GOT3 (cell line): ENCODE results near the gene WBP1L.
"Not testable (repeated sequence)": the region's sequence is repeated elsewhere in the genome, so short reads cannot be mapped to it uniquely, and the experiment has no call there.

Experiments
- DNase-seq: peaks from one replicate; lab custom pipeline; 2025; ENCODE audit warnings: mixed read lengths; lab: John Stamatoyannopoulos, UW

Gene WBP1L

DNA sequence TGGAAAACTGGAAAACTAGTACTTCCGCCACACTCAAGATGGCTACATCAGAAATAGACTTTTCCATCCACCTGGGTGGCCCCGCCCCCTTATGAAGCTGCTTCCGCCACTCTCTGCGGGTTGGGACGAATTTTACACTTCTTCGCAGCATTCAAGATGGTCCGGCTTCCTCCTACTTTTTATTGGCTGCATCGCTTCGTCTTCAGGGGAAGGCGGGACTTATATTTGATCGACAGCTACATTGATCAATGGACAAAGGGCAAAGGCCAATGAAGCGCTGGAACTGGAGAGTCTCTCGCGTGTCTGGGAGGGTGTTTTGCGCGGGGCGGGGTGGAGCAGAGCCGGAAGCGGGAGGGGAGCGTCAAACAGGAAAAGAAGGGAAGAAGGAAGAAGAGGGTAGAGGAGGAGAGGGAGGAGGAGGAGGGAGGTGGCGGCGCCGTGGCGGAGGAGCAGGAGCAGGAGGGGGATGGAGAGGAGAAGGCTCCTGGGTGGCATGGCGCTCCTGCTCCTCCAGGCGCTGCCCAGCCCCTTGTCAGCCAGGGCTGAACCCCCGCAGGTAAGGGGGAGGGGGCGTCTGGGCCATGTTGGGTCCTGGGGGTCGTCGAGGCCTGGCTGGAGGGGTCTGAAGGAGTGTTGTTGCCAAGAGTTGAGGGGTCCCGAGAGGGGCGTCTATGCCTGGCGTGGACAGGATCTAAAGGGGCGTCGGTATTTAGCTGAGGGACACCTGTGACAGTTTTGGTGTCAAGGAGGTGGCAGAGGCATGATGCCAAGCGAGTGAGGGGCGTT lies at the start of gene WBP1L:
Gene WBP1L, plus strand, starts transcription at position 361 of the 786 bp plus-strand sequence. Its CDS starts 106 bp downstream, at position 467.
- DNase-seq, result peak; percentile 91

DNA sequence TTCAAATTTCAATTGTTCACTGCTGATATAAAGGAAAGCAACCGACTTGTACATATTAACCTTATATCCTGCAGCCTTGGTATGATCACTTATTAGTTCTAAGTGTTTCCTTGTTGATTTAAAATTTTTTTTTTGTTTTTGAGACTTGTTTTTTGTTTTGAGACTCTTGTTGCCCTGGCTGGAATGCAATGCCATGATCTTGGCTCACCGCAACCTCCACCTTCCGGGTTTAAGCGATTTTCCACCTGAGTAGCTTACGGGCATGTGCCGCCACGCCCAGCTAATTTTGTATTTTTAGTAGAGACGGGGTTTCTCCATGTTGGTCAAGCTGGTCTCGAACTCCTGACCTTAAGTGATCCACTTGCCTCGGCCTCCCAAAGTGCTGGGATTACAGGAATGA lies 48.3 kb upstream of the WBP1L start:
- not testable (repeated sequence) for DNase-seq

DNA sequence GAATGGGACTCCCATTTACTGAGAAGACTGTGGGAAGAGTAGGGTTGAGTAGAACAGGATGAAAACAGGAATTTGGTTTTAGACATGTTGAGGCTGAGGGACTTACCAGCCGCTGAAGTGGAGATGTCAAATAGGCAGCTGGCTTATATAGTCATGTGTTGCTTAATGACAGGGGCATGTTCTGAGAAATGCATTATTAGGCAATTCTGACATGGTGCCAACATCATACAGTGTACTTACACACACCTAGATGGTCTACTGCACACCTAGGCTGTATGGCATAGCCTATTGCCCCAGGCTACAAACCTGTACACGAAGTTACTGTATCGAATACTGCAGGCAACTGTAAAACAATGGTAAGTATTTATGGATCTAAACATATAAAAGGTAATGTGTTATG lies 47.0 kb upstream of the WBP1L start:
- no peak for DNase-seq

DNA sequence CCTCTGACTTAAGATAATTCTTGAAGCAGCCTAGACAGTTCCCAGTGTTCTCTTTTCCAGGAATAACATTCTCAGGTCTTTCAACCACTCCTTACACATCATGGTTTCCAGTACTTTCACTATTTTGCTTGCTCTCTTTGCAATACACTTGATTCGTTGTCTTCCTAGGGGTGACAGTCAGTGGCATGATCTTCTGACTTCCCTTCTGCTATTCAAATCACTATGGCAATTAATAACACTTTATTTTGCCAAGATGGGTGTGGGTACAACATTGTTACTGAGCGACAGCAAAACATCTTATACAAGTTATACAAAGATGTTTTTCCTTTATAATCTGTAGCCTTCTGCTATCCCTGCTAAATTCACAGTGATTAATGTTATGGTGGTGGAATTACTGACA lies 44.9 kb upstream of the WBP1L start:
- no peak for DNase-seq

DNA sequence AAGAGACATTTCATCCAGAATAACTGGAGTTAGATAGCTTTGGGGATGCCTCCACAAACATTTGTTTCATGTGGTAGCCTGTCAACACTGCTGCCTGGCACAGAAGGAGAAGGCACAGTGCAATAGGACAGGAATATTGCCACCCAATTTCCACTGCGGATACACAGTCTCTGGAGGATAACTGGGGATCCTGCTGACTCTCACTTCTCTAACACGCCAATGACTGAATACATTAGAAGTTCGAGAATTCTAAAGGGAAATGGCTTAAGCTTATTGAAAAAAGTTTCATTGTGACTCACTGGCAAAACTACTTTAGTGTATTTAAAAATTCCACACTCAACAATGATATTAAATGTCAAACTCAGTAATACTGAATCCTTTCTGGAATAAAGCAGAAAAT lies 42.5 kb upstream of the WBP1L start:
- no peak for DNase-seq

DNA sequence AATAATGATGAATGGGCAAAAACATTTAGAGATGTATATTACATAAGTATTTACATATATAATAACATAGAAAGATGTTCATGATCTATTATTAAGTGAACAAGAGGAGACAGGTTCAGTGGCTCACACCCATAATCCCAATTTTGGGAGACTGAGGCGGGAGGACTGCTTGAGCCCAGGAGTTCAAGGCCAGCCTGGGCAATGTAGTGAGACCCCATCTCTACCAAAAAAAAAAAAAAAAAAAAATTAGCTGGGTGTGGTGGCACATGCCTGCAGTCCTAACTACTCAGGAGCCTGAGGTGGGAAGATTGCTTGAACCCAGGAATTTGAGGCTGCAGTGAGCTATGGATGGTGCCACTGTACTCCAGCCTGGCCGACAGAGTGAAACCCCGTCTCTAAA lies 42.0 kb upstream of the WBP1L start:
- no peak for DNase-seq

DNA sequence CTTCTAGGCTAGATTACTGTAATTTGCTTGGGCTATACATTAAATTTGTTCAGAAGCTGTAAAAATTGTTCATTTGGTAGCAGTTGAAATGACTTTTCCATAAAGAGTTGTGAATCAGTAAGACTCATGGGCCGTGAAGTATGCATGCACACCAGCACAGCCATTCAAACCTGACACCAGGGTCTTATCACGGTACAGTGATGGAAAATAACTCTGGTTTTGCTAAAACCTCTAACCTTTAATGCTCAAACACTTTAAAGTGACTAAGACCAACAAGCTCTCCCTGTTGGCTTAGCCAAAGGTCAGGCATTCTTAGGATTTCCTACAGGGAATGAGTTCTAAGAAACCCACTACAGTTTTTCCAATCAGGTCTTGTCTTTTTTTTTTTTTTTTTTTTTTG lies 41.0 kb upstream of the WBP1L start:
- DNase-seq, result no peak

DNA sequence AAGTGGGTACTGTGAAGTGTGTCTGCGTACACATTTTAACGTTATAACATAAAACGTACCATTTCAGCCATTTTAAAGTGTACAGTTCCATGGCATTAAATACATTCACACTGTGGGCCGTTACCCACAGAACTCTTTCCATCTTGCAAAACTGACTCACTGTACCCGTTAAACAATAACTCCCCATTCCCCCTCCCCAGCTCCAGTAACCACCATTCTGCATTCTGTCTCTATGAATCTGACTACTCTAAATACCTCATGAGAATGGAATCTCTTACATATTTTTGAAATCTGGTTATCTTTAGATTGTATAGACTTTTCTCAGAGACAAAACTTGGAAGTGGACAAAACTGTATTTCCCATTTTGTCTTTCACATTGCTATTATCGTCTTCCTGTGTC lies 38.8 kb upstream of the WBP1L start:
- no peak for DNase-seq

DNA sequence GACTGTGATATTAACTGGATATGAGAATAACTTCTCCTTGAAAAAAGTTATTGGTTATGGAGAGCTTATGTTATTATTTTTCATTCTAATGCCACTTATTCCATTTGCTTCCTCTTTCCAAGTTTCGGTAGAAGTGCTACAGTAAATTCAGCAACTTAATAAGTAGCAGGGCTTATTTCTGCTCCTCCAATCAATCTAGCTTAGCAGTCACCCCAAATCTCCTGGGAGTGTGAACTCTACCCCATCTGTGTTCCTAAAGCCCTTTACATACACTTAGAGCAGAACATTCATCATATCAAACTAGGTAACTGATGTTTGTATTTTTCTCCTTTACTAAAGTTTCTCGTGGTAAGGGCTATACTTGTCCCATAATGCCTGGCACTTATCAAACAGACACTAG lies 38.2 kb upstream of the WBP1L start:
- no peak for DNase-seq

DNA sequence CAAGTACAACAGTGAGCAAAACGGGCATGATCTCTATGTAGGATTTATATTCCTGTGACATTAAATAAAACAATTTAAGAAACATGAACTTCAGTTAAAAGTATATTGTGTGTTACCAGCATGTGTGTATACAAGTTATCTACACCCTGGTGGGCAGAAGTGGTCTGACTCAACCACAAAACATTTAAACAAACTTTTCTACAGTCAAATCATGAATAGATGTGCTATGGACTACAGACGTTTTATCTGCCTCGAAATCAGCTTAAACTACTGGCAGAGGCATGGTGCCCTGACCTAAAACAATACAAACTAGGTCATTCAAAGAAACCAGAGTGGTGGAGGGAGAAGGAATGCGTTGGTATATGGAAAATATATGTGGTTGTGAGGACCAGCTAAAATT lies 33.1 kb upstream of the WBP1L start:
- DNase-seq, result no peak

DNA sequence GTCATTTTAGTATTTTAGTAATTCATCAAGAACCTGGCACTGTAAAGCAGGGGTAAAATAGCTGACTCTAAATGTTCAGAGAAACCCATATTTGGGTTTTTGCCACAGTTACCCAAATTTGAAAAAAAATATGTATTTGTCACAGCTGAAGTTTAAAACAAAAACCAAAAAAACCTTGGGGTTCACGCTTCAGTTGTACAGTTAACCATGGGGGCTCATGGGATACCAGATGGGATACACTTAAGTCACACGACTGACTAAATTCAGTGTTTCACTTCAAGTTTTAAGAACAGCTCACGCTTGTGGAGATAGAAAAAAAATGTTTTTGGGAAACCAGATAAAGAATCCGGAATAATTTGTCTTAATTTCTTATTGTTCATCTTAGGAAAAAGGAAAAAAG lies 31.7 kb upstream of the WBP1L start:
- DNase-seq, result no peak

DNA sequence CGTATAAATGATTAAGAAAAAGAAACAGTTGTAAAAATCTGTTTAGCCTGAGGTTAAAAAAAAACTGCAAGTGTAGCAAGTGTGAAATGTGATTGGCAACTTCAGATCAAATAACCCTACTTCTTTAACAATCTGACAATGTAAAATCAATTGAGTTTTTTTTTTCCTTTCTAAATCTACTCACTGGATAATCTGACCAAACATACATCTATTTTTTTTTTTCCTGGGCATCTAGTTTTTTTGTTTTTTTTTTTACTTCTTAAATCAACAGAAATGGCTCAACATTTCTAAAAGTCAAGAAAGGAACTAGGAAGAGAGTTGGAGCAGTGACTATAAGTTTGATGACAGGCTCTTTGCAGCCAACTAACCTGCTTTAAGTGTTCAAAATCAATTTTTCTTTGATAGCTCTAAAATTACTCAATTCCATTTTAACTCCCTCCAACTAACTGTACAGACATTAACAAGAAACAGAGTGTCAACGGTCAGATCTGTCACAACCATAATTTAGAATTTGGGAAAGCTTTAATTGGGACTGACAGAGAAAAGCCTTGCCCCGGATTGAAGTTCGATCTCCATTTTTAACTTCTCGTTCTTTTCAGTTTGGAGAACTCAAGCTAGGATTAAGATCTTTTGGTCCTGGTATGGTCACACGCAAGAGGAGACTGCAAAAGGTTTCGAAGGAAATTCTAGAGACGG lies 30.8 kb upstream of the WBP1L start:
- no peak for DNase-seq

DNA sequence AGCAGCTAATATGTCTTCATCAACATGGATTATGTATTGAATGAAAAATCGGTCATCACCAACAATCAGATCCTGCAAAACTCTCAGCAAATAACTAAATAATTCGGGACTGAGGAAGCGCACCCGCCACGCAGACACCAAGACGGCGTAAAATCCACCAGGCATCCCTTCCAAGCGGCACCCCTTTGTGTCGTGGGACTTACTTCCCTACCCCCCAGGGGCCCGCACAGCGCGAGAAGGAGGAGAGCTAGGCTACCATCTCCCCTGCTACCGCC lies 30.3 kb upstream of the WBP1L start:
- no peak for DNase-seq

DNA sequence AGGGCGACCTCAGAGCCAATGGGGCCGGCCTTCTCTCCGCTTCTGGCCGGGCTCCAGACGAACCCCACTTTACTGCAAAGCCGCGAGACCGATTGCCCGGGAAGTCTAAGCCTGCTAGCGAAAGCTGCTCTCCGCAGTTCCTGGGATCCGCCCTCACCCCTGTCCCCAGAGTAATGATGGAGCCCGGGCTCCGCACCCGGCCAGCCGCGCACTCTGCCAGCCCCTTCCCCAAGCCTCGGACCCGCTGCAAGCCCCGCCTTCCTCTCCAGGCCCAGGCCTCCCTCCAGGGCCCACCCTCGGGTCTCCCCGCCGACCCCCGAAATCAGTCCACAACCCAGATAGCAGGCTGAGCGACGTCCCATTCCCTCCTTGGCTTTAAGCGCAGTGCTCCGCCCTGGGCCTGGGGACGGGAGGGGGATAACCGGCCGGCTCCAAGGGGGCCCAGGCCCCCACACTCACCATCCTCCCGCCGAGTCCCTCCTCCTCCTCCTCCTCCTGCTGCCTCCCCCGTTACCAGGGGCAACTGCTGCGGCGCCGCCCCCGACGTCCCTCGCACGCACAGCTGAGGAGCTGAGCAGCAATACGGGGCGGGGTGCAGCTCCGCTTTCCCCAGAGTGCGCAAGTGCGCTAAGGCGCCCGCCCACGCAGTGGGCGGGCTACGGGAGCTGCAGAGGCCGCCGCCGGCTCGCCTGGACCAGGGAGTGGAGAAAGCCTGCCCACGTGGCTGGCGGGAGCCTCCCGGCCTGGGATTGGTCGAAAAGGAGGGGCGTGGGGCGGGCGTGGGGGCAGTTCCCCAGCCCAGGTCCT lies 29.7 kb upstream of the WBP1L start, which contains the start of gene ARL3:
Gene ARL3, minus strand, starts transcription at position 584 of the 807 bp plus-strand sequence. Its CDS starts 122 bp downstream, at position 462.
- DNase-seq, result peak; percentile 89

DNA sequence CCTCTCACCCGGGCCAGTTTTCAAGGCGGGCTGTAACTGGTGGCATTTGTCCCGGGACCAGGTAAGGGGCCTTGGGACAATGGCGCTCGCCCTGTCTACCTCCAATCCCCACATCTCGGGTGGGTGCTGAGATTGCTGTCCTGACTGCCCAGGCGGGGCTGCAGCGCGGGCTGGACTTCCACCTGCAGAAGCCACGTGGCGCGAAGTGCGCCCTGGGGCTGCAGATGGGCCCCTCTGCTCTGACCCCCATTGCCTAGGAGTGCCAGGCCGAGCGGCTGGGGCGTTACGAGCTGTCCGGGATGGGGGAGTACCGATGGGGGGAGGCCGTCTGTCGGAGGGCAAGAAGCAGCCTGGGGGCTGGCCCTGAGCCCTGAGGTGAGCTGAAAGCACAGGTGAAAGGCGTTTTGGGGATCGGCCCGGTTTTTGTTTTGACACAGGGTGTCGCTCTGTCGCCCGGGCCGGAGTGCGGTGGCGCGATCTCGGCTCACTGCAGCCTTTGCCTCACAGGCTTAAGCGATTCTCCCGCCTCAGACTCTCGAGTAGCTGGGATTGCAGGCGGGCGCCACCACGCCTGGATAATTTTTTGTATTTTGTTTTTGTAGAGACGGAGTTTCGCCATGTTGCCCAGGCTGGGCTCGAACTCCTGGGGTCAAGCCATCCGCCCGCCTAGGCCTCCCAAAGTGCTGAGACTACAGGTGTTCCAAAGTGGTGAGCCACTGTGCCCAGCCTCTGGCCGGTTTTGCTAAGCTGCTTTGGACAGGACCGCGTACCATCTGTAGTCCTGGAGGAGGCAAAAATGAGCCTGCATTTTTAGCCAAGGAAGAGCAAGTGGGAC lies 28.9 kb upstream of the WBP1L start, which contains the start of gene SFXN2:
Gene SFXN2, plus strand, starts transcription at position 16 of the 835 bp plus-strand sequence. CDS start 12,001 bp downstream, outside the sequence.
- DNase-seq, result no peak

DNA sequence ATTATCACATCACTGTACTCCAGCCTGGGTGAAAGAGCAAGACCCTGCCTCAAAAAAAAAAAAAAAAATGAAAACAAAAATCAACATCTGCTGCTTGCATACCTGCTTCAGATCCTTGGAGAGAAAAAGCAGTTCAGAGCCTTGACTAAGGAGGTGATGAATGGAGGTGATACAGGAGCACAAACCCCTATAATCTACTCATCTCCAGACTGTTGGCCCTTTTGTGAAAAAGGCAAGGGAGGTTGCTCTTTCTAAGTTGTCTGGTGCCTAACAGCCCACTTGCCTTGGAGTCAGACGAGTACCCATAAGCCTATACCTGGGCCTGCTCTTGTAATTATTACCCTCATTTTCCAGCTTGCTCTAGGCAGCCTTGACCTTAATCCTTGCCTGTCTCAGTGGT lies 27.9 kb upstream of the WBP1L start:
- DNase-seq, result no peak

DNA sequence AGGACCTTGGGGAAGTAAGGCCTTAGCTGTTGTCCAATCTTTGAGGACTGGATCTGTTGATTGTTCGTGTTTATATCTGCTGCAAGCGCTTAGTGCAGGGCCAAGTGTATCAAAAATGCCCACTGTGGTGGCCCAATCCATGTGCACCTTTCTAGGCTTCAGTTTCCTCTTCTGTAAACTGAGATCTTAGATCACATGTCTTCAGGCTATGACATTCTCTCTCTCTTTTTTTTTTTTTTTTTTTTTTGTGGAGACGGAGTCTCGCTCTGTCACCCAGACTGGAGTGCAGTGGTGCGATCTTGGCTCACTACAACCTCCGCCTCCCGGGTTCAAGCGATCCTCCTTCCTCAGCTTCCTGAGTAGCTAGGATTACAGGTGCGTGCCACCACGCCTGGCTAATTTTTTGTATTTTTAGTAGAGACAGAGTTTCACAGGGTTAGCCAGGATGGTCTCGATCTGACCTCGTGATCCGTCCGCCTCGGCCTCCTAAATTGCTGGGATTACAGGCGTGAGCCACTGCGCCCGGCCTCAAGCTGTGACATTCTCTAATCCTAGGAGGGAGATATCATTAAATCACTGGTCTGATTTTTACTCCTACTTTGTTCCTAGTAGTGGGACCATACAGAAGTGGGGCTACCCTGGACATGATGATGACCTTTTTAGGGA lies 26.7 kb upstream of the WBP1L start:
- DNase-seq, result not testable (repeated sequence)

DNA sequence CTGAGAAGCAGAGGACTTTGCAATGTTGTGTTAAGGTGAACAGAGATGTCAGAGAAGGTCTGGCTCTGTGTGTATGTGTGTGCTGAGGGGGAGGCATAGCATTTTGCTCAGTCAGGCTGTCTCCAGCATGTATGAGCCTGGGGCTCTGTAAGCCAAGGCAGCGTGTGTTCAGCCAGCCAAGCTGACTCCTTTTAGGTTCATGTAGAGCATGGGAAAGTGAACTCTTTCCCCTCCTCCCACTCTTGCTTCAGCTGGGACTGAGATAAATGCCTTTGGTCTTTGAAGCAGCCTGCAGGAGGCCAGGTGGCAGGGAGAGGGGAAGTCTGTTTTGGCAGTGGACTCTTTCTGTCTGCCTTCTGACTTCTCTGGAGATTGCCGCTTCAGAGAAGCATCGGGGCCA lies 25.5 kb upstream of the WBP1L start:
- DNase-seq, result no peak

DNA sequence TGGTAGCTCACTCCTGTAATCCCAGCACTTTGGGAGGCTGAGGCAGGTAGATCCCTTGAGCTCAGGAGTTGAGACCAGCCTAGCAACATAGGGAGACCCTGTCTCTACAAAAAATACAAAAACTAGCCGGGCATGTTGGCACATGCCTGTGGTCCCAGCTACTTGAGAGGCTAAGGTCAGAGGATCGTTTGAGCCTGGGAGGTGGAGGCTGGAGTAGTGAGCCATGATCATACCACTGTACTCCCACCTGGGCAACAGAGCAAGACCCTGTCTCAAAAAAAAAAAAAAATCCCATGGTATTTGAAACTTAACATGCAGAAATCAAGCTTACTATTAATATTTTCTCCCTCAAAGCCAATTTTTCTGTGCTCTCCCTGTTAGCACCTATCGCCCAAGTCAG lies 23.4 kb upstream of the WBP1L start:
- no peak for DNase-seq

DNA sequence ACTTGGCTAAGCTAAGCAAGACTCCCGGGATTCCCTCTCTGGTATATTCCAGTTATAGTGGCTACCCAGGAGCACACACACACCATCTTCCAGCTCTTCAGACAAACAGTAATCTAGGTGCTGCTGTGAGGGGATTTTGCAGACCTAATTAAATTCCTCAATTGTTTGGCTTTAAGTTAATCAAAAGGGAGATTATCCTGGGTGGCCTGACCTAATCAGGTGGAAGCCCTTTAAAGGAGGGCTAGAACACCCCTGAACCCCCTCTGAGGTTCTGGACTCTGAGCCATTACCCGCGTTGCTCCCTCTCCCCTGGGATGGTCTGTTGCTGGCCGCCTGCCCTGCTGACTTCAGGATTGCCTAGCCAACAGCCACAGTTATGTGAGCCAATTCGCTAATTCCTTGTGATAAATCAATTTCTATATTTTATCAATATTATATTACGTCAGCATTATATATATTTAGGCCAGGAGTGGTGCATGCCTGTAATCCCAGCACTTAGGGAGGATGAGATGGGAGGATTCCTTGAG lies 22.9 kb upstream of the WBP1L start:
- no peak for DNase-seq

DNA sequence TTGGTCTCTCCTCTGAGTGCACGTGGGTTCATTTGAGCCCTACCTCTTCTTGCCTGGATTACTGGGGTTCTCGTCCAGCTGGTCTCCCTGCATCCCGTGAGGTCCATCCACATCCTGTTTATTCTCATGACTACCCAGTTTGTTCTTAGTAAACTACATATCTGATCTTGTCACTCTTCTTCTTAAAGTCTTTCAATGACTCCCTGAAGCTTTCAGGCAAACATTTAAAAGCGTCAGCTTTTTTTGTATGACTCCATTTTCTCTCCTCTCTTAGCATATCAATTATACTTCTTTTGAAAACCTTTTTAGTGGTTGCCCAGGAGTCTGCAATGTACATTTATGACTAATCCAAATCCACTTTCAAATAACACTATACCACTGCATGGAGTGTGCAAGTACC lies 21.8 kb upstream of the WBP1L start:
- DNase-seq, result no peak
